ENCODE measurements around the gene MT1G.

GRCh38 chr16:56697456-56698155 is 29.7 kb upstream of the MT1G start:
- TF ChIP-seq SMC3 (IDR thresholded peaks at IDR 0.05) (no peak), POLR2A (IDR thresholded peaks at IDR 0.05; ENCODE audit: low read length) (no peak), EP300 (IDR thresholded peaks at IDR 0.05) (no peak), MAZ (IDR thresholded peaks at IDR 0.05; ENCODE audit: borderline replicate concordance, low read depth, low read length) (no peak), CTCF (IDR thresholded peaks at IDR 0.05) (no peak), RAD21 (conservative IDR thresholded peaks at IDR 0.05 in 1 of 2, IDR thresholded peaks at IDR 0.05 in 1 of 2) (no peak), FOSB (CRISPR knock-in tag; IDR thresholded peaks at IDR 0.05) (no peak), CHD4 (IDR thresholded peaks at IDR 0.05; ENCODE audit: borderline replicate concordance) (no peak), HDAC2 (IDR thresholded peaks at IDR 0.05) (no peak)

Data from A549 (cell line).